Smooth muscle cell (in vitro differentiated cells): ENCODE measurements around the gene NUP153. TPM values are rescaled to one million over a fixed set of nuclear protein-coding genes. Genes with fewer than 3 reads are reported as not detected.
A peak's percentile ranks its signal among the peaks of the same experiment; 100 is the strongest.

Source experiments
- DNase-seq: peaks from one replicate; lab custom pipeline; 2025; ENCODE audit not compliant: unreplicated experiment; lab: John Stamatoyannopoulos, UW
- H2AFZ ChIP-seq: fragments of 200-600 bp; sonication (generic); 2 replicates; pipeline ENCODE4 v1.6.0; 2016; ENCODE audit warnings: antibody characterized with exemption, low read depth, mild to moderate bottlenecking
- H3F3A ChIP-seq: fragments of 200-600 bp; sonication (generic); 2 replicates; pipeline ENCODE4 v1.6.0; 2017; ENCODE audit warnings: antibody characterized with exemption, low read depth
- H3K27ac ChIP-seq: fragments of 200-600 bp; sonication (generic); 2 replicates; pipeline ENCODE4 v1.5.1; 2016; ENCODE audit warnings: low read depth, mild to moderate bottlenecking
- H3K27me3 ChIP-seq: fragments of 200-600 bp; sonication (generic); 2 replicates; pipeline ENCODE4 v1.6.1; 2016; ENCODE audit warnings: low read depth, mild to moderate bottlenecking
- H3K36me3 ChIP-seq: fragments of 200-600 bp; sonication (generic); 2 replicates; pipeline ENCODE4 v1.5.1; 2016; ENCODE audit warnings: low read depth
- H3K4me1 ChIP-seq: fragments of 200-600 bp; sonication (generic); 2 replicates; pipeline ENCODE4 v1.5.1; 2016; ENCODE audit warnings: low read depth
- H3K4me2 ChIP-seq: fragments of 200-600 bp; sonication (generic); 2 replicates; pipeline ENCODE4 v1.6.0; 2016; ENCODE audit warnings: mild to moderate bottlenecking
- H3K4me3 ChIP-seq: fragments of 200-600 bp; sonication (generic); 2 replicates; pipeline ENCODE4 v1.5.1; 2016; ENCODE audit warnings: mild to moderate bottlenecking
- H3K79me2 ChIP-seq: fragments of 200-600 bp; sonication (generic); 2 replicates; pipeline ENCODE4 v1.6.0; 2016; ENCODE audit warnings: low read depth, mild to moderate bottlenecking
- H3K9ac ChIP-seq: fragments of 200-600 bp; sonication (generic); 2 replicates; pipeline ENCODE4 v1.6.0; 2016; ENCODE audit warnings: low read depth
- H3K9me3 ChIP-seq: fragments of 200-600 bp; sonication (generic); replicated peaks from 2 replicates; pipeline ENCODE4 v1.5.1; 2016; ENCODE audit warnings: low read depth
- H4K20me1 ChIP-seq: fragments of 200-600 bp; sonication (generic); 2 replicates; pipeline ENCODE4 v1.6.0; 2016; ENCODE audit warnings: low read depth
- CTCF ChIP-seq: fragments of 200-600 bp; sonication (generic); IDR thresholded peaks from 2 replicates; pipeline ENCODE4 v1.5.1; 2017; ENCODE audit warnings: borderline replicate concordance, mild to moderate bottlenecking, antibody characterized with exemption; ENCODE audit not compliant: insufficient read depth, poor library complexity, severe bottlenecking
- WGBS: methylation state at CpG from one replicate; pipeline ENCODE4 v1.1.7; 2016; ENCODE audit warnings: low lambda C conversion rate; 5-methylcytosine and 5-hydroxymethylcytosine counted together
- polyA plus RNA-seq: library from polyadenylated mRNA; unstranded; fragments of >200 nt; fragmentation: Nextera tagmentation; extraction: Ambion mirVana; gene quantifications from 2 replicates; pipeline ENCODE4 v1.2.1, GENCODE V29; 2016
- total RNA-seq: library from RNA; depleted of rRNA; stranded (reverse); fragments of >200 nt; gene quantifications from 2 replicates; pipeline ENCODE4 v1.2.3, GENCODE V29; 2014

NUP153 gene
- total and polyA plus RNA-seq, 2 experiments from 2014 or later, result 9.7 to 39.4 TPM

GRCh38 chr6:17600527-17601385 lies 106.0 kb downstream of the NUP153 start:
- peak; percentile 32 for DNase-seq
- peaks cover 14% of the 10 kb centered on the region for H3K79me2 ChIP-seq
- no peaks in the 10 kb centered on the region for H3K27me3 ChIP-seq
- peak overlapping the region; percentile 52 for H2AFZ ChIP-seq
- H3K36me3 ChIP-seq, result no peaks in the 10 kb centered on the region
- no peaks in the 10 kb centered on the region for H3F3A ChIP-seq
- peaks cover 10% of the 10 kb centered on the region for H3K4me1 ChIP-seq
- TF ChIP-seq CTCF, result peak; percentile 2
- peak overlapping the region; percentile 95 for H3K4me2 ChIP-seq
- peak overlapping the region; percentile 59 for H3K27ac ChIP-seq
- H4K20me1 ChIP-seq, result peaks cover 11% of the 10 kb centered on the region
- H3K4me3 ChIP-seq, result peak overlapping the region; percentile 79
- under 1% methylated on average over 74 of the region's 77 CpGs for WGBS
- H3K9ac ChIP-seq, result peak overlapping the region; percentile 72
- H3K9me3 ChIP-seq, result no peaks in the 10 kb centered on the region

GRCh38 chr6:17599877-17600526 lies 106.7 kb downstream of the NUP153 start, which contains the start of gene FAM8A1:
Gene FAM8A1 (plus strand): TSS chr6:17600302. CDS start chr6:17600410, 108 bp downstream.
- peak within 1 kb of the TSS; percentile 95 for H3K4me2 ChIP-seq
- peak within 1 kb of the TSS; percentile 59 for H3K27ac ChIP-seq
- peak within 1 kb of the TSS; percentile 52 for H2AFZ ChIP-seq
- H3K79me2 ChIP-seq, result peaks cover 14% of the 10 kb centered on the region
- peak within 1 kb of the TSS; percentile 72 for H3K9ac ChIP-seq
- no peaks in the 10 kb centered on the region for H3K36me3 ChIP-seq
- DNase-seq, result peak; percentile 60
- H3K27me3 ChIP-seq, result no peaks in the 10 kb centered on the region
- peaks cover 10% of the 10 kb centered on the region for H3K4me1 ChIP-seq
- no peaks in the 10 kb centered on the region for H3K9me3 ChIP-seq
- 13% methylated on average over 30 of the region's 42 CpGs for WGBS
- no peaks in the 10 kb centered on the region for H3F3A ChIP-seq
- peak; percentile 36 for TF ChIP-seq CTCF
- H3K4me3 ChIP-seq, result peak within 1 kb of the TSS; percentile 79
- H4K20me1 ChIP-seq, result peaks cover 11% of the 10 kb centered on the region

- Histone ChIP-seq H3K4me1 (peaks cover under 1% of the 10 kb centered on the region), H3K27ac (no peak overlapping the region), H3F3A (no peaks in the 10 kb centered on the region), H3K9ac (no peak overlapping the region), H3K27me3 (no peaks in the 10 kb centered on the region), H3K4me2 (no peak overlapping the region), H4K20me1 (peaks cover under 1% of the 10 kb centered on the region), H3K36me3 (no peaks in the 10 kb centered on the region), H3K79me2 (peaks cover under 1% of the 10 kb centered on the region), H3K9me3 (no peaks in the 10 kb centered on the region), H2AFZ (no peak overlapping the region), H3K4me3 (no peak overlapping the region)
- WGBS, result 96% methylated on average over 3 of the region's 3 CpGs
- TF ChIP-seq CTCF, result no peak
- DNase-seq, result no peak
These were observed 110.6 kb downstream of the NUP153 start for GRCh38 chr6:17596085-17596484.
